Esophagus squamous epithelium (tissue), 4 donors: ENCODE results near the gene RPL5.

Experiments used
- POLR2A ChIP-seq, 4 donors: fragments of 450-650 bp; IDR thresholded peaks; one replicate each; pipeline ENCODE4 v1.6.1; 2017; ENCODE audit warnings: antibody characterized with exemption in 4 of 4, mild to moderate bottlenecking in 4 of 4, moderate library complexity in 3 of 4
- TF ChIP-seq, protein P1 (sequence below), 6 experiments: fragments of 450-650 bp in 4 of 6; fragments of 200-600 bp in 2 of 6; sonication (generic) in 2 of 6; IDR thresholded peaks; one replicate each; pipeline ENCODE4 v1.5.1; 2016 to 2019; ENCODE audit warnings: antibody characterized with exemption in 6 of 6, mild to moderate bottlenecking in 4 of 6, moderate library complexity in 4 of 6

DNA sequence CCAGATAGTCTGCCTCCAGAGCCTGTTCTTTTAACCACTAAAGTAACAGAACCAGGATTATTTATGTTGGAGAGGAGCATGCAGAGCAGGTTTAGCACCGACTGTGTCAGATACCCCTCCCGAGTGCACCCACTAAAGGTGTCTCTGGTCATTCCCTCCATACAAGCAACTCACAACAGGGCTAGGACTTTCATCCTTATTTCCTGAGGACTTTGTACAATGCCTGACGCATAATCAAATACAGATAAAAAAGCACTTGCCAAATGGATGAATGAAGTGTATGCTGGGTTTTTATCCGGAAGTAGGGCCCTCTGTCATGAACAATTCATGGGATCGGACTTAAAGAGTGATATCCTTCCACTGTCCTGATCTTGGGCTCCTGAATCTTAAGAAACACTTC, 26.0 kb downstream of the RPL5 start:
- TF ChIP-seq, protein P1, sequence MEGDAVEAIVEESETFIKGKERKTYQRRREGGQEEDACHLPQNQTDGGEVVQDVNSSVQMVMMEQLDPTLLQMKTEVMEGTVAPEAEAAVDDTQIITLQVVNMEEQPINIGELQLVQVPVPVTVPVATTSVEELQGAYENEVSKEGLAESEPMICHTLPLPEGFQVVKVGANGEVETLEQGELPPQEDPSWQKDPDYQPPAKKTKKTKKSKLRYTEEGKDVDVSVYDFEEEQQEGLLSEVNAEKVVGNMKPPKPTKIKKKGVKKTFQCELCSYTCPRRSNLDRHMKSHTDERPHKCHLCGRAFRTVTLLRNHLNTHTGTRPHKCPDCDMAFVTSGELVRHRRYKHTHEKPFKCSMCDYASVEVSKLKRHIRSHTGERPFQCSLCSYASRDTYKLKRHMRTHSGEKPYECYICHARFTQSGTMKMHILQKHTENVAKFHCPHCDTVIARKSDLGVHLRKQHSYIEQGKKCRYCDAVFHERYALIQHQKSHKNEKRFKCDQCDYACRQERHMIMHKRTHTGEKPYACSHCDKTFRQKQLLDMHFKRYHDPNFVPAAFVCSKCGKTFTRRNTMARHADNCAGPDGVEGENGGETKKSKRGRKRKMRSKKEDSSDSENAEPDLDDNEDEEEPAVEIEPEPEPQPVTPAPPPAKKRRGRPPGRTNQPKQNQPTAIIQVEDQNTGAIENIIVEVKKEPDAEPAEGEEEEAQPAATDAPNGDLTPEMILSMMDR (IDR thresholded peaks at IDR 0.05), result no peak
- TF ChIP-seq POLR2A (IDR thresholded peaks at IDR 0.05), result no peak
